HCT116 (cell line): ENCODE data around the gene UNC79.

Source experiments
- CTCF ChIP-seq, 3 experiments: fragments of 200-600 bp in 1 of 3; sonication (generic) in 1 of 3; IDR thresholded peaks in 2 of 3; conservative IDR thresholded peaks in 1 of 3; 2 replicates each; pipeline ENCODE4 v1.5.1; 2012 to 2017; ENCODE audit warnings: low read depth in 2 of 3, low read length in 2 of 3, antibody characterized with exemption in 1 of 3, borderline replicate concordance in 1 of 3, control low read depth in 1 of 3, mild to moderate bottlenecking in 1 of 3, mixed read lengths in 1 of 3, mixed run types in 1 of 3, moderate library complexity in 1 of 3; ENCODE audit not compliant: insufficient read depth in 1 of 3
- POLR2A ChIP-seq: IDR thresholded peaks from 2 replicates; pipeline ENCODE4 v1.7.0; 2011; ENCODE audit warnings: borderline replicate concordance; ENCODE audit not compliant: insufficient read depth, insufficient read length; ENCODE audit errors: extremely low read depth

- TF ChIP-seq POLR2A (no peak), CTCF (IDR thresholded peaks at IDR 0.05 in 2 of 3, conservative IDR thresholded peaks at IDR 0.05 in 1 of 3; ENCODE audit: borderline replicate concordance in 1 of 3, insufficient read depth in 1 of 3, low read depth in 2 of 3, low read length in 2 of 3) (no peak)
These were observed 317.7 kb downstream of the UNC79 start for GRCh38 chr14:93748208-93749075.
